HepG2 (cell line): ENCODE results near the gene CAPG. TPM values are rescaled to one million over a fixed set of nuclear protein-coding genes. Genes with fewer than 3 reads are reported as not detected.

Experiments
- ATAC-seq: fragments of 200-7000 bp; cut with Tn5 transposase; 3 replicates; pipeline ENCODE4 v1.9.1; 2020; ENCODE audit warnings: mild to moderate bottlenecking, moderate library complexity
- BruUV-seq: library from RNA; stranded (reverse); fragments of 400-500 nt; replicated peaks from 2 replicates; lab custom pipeline; 2021; lab: Mats Ljungman, UMichigan
- CTCF ChIA-PET: fragments of 300-600 bp; formaldehyde crosslinking; extraction: SDS; loops from one replicate; lab custom pipeline; 2021; ENCODE audit warnings: low total read pairs, inconsistent platforms, low intra/inter-chr PET ratio; lab: Yijun Ruan, JAX
- POLR2A ChIA-PET: fragments of 350-600 bp; sonication (Branson Sonifier 250); formaldehyde crosslinking; loops from one replicate; lab custom pipeline; 2020; ENCODE audit warnings: antibody characterized with exemption, inconsistent platforms; lab: Yijun Ruan, JAX
- DNase-seq: peaks from one replicate; pipeline ENCODE4 v3.0.0-alpha.2; 2015; ENCODE audit warnings: low spot score
- FAIRE-seq: peaks from 3 replicates; lab custom pipeline; 2011; peaks lifted over from hg19 to GRCh38; lab: Jason Lieb, UNC
- H2AFZ ChIP-seq: one replicate; pipeline ENCODE4 v1.6.1; 2011; ENCODE audit warnings: low read length, inconsistent platforms
- H3K27ac ChIP-seq: fragments of 300-600 bp; 3 replicates; pipeline ENCODE4 v1.8.0; 2011; ENCODE audit warnings: mixed run types, mild to moderate bottlenecking, mixed read lengths, low read length, inconsistent platforms; ENCODE audit not compliant: insufficient read depth; ENCODE audit errors: extremely low read length
- H3K27me3 ChIP-seq, 2 experiments: fragments of 200-600 bp in 1 of 2; 2 replicates in 1 of 2; 3 replicates in 1 of 2; pipeline versions ENCODE4 v1.6.0 to v1.8.0; 2011; ENCODE audit warnings: low read length in 2 of 2, mild to moderate bottlenecking in 2 of 2, moderate library complexity in 2 of 2, inconsistent platforms in 1 of 2; ENCODE audit not compliant: insufficient read depth in 2 of 2, control insufficient read depth in 1 of 2
- H3K36me3 ChIP-seq, 2 experiments: fragments of 200-600 bp in 1 of 2; replicated peaks in 1 of 2; 2 replicates in 1 of 2; 3 replicates in 1 of 2; pipeline versions ENCODE4 v1.5.1 to v1.8.0; 2011; ENCODE audit warnings: low read length in 2 of 2, inconsistent platforms in 1 of 2; ENCODE audit not compliant: insufficient read depth in 2 of 2, control insufficient read depth in 1 of 2
- H3K4me1 ChIP-seq: 2 replicates; pipeline ENCODE4 v1.5.1; 2012; ENCODE audit warnings: low read length, inconsistent platforms; ENCODE audit not compliant: insufficient read depth
- H3K4me2 ChIP-seq: 2 replicates; pipeline ENCODE4 v1.6.0; 2011; ENCODE audit warnings: low read depth, low read length, inconsistent platforms
- H3K4me3 ChIP-seq, 3 experiments: fragments of 200-600 bp in 1 of 3; sonication (generic), shearing (Covaris generic) in 1 of 3; replicated peaks in 1 of 3; 2 replicates each; pipeline ENCODE4 v1.5.1; 2011 to 2016; ENCODE audit warnings: low read length in 3 of 3, inconsistent platforms in 2 of 3, low read depth in 2 of 3, mild to moderate bottlenecking in 2 of 3, control low read depth in 1 of 3, mixed read lengths in 1 of 3; ENCODE audit not compliant: insufficient read depth in 1 of 3
- H3K79me2 ChIP-seq: one replicate; pipeline ENCODE4 v1.6.1; 2011; ENCODE audit warnings: low read length, inconsistent platforms; ENCODE audit not compliant: insufficient read depth
- H3K9ac ChIP-seq: 2 replicates; pipeline ENCODE4 v1.6.0; 2011; ENCODE audit warnings: mild to moderate bottlenecking, low read depth, low read length, inconsistent platforms; ENCODE audit not compliant: insufficient read depth
- H3K9me3 ChIP-seq: 2 replicates; pipeline ENCODE4 v1.5.1; 2012; ENCODE audit warnings: mild to moderate bottlenecking, low read length
- H4K20me1 ChIP-seq: 2 replicates; pipeline ENCODE4 v1.6.0; 2011; ENCODE audit warnings: inconsistent platforms, mild to moderate bottlenecking, low read length, moderate library complexity; ENCODE audit not compliant: insufficient read depth
- ATRX ChIP-seq: sonication (generic); formaldehyde crosslinking; IDR thresholded peaks from 2 replicates; pipeline ENCODE4 v1.4.0; 2020; ENCODE audit warnings: missing genetic modification reagents, borderline replicate concordance
- FOSL2 ChIP-seq: sonication (generic); formaldehyde crosslinking; IDR thresholded peaks from 2 replicates; pipeline ENCODE4 v1.4.0; 2020; ENCODE audit warnings: missing genetic modification reagents
- HOXD1 ChIP-seq: sonication (generic); formaldehyde crosslinking; IDR thresholded peaks from 2 replicates; pipeline ENCODE4 v1.5.0; 2020; ENCODE audit warnings: missing genetic modification reagents
- IRX3 ChIP-seq: sonication (generic); formaldehyde crosslinking; IDR thresholded peaks from 2 replicates; pipeline ENCODE4 v1.8.1; 2023; ENCODE audit warnings: mild to moderate bottlenecking, low read depth, missing genetic modification reagents, borderline replicate concordance
- MAFF ChIP-seq: IDR thresholded peaks from 2 replicates; pipeline ENCODE4 v1.6.1; 2011; ENCODE audit warnings: low read depth, low read length, improper control_type of control experiment
- PHF5A ChIP-seq: IDR thresholded peaks from one replicate; pipeline ENCODE4 v1.6.1; 2018; ENCODE audit warnings: low read depth, missing genetic modification reagents; ENCODE audit not compliant: unreplicated experiment
- POLR2A ChIP-seq, 2 experiments: IDR thresholded peaks; 2 replicates each; pipeline ENCODE4 v1.6.1; 2011; ENCODE audit warnings: low read depth in 2 of 2, low read length in 2 of 2, mild to moderate bottlenecking in 1 of 2, moderate library complexity in 1 of 2; ENCODE audit not compliant: insufficient read depth in 1 of 2
- TAF1 ChIP-seq: sonication (generic); formaldehyde crosslinking; IDR thresholded peaks from 2 replicates; pipeline ENCODE4 v1.4.0; 2020; ENCODE audit warnings: missing genetic modification reagents
- ZEB1 ChIP-seq: IDR thresholded peaks from 2 replicates; pipeline ENCODE4 v1.6.1; 2012; ENCODE audit warnings: mild to moderate bottlenecking, low read depth, inconsistent platforms; ENCODE audit not compliant: insufficient replicate concordance
- ZNF121 ChIP-seq: sonication (generic); formaldehyde crosslinking; IDR thresholded peaks from 2 replicates; pipeline ENCODE4 v1.5.0; 2020; ENCODE audit warnings: mild to moderate bottlenecking, missing genetic modification reagents
- ZNF17 ChIP-seq: sonication (generic); formaldehyde crosslinking; IDR thresholded peaks from 2 replicates; pipeline ENCODE4 v1.5.0; 2020; ENCODE audit warnings: mild to moderate bottlenecking, missing genetic modification reagents
- ZNF234 ChIP-seq: sonication (generic); formaldehyde crosslinking; conservative IDR thresholded peaks from 2 replicates; pipeline ENCODE4 v1.5.1; 2020; ENCODE audit warnings: mild to moderate bottlenecking, missing genetic modification reagents
- ZNF644 ChIP-seq: IDR thresholded peaks from 2 replicates; pipeline ENCODE4 v1.6.1; 2016; ENCODE audit warnings: low read depth
- ZNF891 ChIP-seq: sonication (generic); formaldehyde crosslinking; IDR thresholded peaks from 2 replicates; pipeline ENCODE4 v1.5.0; 2020; ENCODE audit warnings: mild to moderate bottlenecking, missing genetic modification reagents
- ZSCAN9 ChIP-seq: IDR thresholded peaks from 2 replicates; pipeline ENCODE4 v1.6.1; 2016; ENCODE audit warnings: borderline replicate concordance
- WGBS: methylation state at CpG from one replicate; pipeline ENCODE4 v1.1.6; 2017; ENCODE audit warnings: low lambda C conversion rate; 5-methylcytosine and 5-hydroxymethylcytosine counted together
- in situ Hi-C: cut with HindIII; loops from 2 replicates; pipeline ENCODE4 v1.10.0; 2017; ENCODE audit warnings: low pct_unique_long_range_greater_than_20kb; ENCODE audit not compliant: extremely low pct_ligation_motif_present
- intact Hi-C: fragments of 100-400 bp; cut with micrococcal nuclease; formaldehyde crosslinking; loops from one replicate; pipeline ENCODE4 v1.10.0; 2022; ENCODE audit not compliant: unreplicated experiment
- polyA plus RNA-seq, 8 experiments: library from polyadenylated mRNA; depleted of rRNA in 3 of 8; stranded (reverse) in 7 of 8; unstranded in 1 of 8; fragments of >200 nt; fragmentation: Illumina TruSeq in 4 of 8; extraction: Trizol in 4 of 8; gene quantifications; 2 replicates each; pipeline versions ENCODE4 v1.2.1 to v1.2.3, GENCODE V29; 2011 to 2016; ENCODE audit warnings: low read depth in 4 of 8, missing spikeins in 1 of 8, mixed read lengths in 1 of 8; ENCODE audit not compliant: insufficient read depth in 1 of 8
- total RNA-seq, 5 experiments: library from RNA; depleted of rRNA; stranded (reverse); fragments of >200 nt; fragmentation: Illumina TruSeq; extraction: Trizol; gene quantifications; 2 replicates each; pipeline ENCODE4 v1.2.3, GENCODE V29; 2016; ENCODE audit warnings: low read depth in 1 of 5
- TF ChIP-seq, protein P1 (sequence below): sonication (generic); formaldehyde crosslinking; IDR thresholded peaks from 2 replicates; pipeline ENCODE4 v1.8.0; 2022; ENCODE audit warnings: missing genetic modification reagents, mild to moderate bottlenecking, inconsistent platforms, borderline replicate concordance
- TF ChIP-seq, protein P2 (sequence below): sonication (generic); formaldehyde crosslinking; conservative IDR thresholded peaks from 2 replicates; pipeline ENCODE4 v1.4.0; 2020; ENCODE audit warnings: missing genetic modification reagents
- TF ChIP-seq, protein P3 (sequence below): sonication (generic); formaldehyde crosslinking; IDR thresholded peaks from 2 replicates; pipeline ENCODE4 v1.5.0; 2020; ENCODE audit warnings: missing genetic modification reagents
- TF ChIP-seq, protein P4 (sequence below): fragments of 450-650 bp; IDR thresholded peaks from 2 replicates; pipeline ENCODE4 v1.6.1; 2017
- TF ChIP-seq, protein P5 (sequence below): sonication (generic); formaldehyde crosslinking; IDR thresholded peaks from 2 replicates; pipeline ENCODE4 v1.4.0; 2020; ENCODE audit warnings: mild to moderate bottlenecking, missing genetic modification reagents

CAPG gene
- total and polyA plus RNA-seq, 2 of the 13 experiments (the other 11 are each of a cell fraction or from before 2014, with no cell fraction given), result 12.7 to 18.2 TPM

DNA sequence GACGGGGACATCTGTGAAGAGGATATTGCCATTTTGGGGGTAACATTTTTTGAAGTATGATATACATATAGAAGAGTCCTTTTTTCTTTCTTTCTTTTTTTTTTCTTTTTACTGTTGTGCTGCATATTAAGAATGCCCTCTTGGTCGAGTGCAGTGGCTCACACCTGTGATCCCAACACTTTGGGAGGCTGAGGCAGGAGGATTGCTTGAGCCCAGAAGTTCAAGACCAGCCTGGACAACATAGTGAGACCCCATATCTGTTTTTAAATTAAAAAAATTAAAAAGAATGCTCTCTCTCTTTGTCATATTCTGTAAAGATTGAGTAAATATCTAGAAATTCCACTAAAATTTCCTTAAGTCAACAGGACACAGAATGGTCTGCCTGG, 11.9 kb upstream of the CAPG start:
- no peak for ATAC-seq
- no peak for FAIRE-seq
- in situ Hi-C loops, result loop anchor here (5.0 kb wide), 2 partner anchors 45 to 130 kb away; no protein-coding TSS in a partner anchor
- H3K9ac ChIP-seq, result 0 out of 2 replicates have a peak overlapping the region, but pooled peaks have one; percentile 4
- no peaks in the 10 kb centered on the region for H3K9me3 ChIP-seq
- CTCF ChIA-PET, result interaction anchor here (2.7 to 2.8 kb wide), 2 partner anchors 116 to 129 kb away, joined by 25 to 45 read pairs; partner anchors contain the start of gene MAT2A
- peak overlapping the region; percentile 97 for H3K4me2 ChIP-seq
- H3K4me1 ChIP-seq, result peaks cover 58% of the 10 kb centered on the region
- H3K79me2 ChIP-seq, result peaks cover 4% of the 10 kb centered on the region
- H3K36me3 ChIP-seq, result no peaks in the 10 kb centered on the region
- H3K27ac ChIP-seq, result no peak overlapping the region
- peak overlapping the region in 2 of 3 experiments; percentile 49 to 97; a peak in 4 of 6 replicates for H3K4me3 ChIP-seq
- no peak overlapping the region for H2AFZ ChIP-seq
- no TSS peak for BruUV-seq
- TF ChIP-seq FOSL2 (CRISPR knock-in tag) (no peak), ZEB1 (peak; percentile 4), ZNF17 (CRISPR knock-in tag) (no peak), POLR2A (IDR thresholded peaks at IDR 0.05; ENCODE audit: insufficient read depth in 1 of 2, low read depth in 2 of 2, low read length in 2 of 2) (0 out of 4 replicates have a peak, but pooled peaks of 1 of the 2 experiments have one; percentile 0), MAFF (no peak), ZNF121 (CRISPR knock-in tag) (peak; percentile 52; the same call in 1 of the 2 replicates), TAF1 (no peak), PHF5A (CRISPR knock-in tag) (no peak), ZSCAN9 (CRISPR knock-in tag) (no peak), ATRX (CRISPR knock-in tag) (no peak), HOXD1 (CRISPR knock-in tag) (no peak), ZNF644 (CRISPR knock-in tag) (no peak), ZNF891 (CRISPR knock-in tag) (no peak), ZNF234 (CRISPR knock-in tag) (no peak), IRX3 (CRISPR knock-in tag) (no peak)
- TF ChIP-seq, protein P1, sequence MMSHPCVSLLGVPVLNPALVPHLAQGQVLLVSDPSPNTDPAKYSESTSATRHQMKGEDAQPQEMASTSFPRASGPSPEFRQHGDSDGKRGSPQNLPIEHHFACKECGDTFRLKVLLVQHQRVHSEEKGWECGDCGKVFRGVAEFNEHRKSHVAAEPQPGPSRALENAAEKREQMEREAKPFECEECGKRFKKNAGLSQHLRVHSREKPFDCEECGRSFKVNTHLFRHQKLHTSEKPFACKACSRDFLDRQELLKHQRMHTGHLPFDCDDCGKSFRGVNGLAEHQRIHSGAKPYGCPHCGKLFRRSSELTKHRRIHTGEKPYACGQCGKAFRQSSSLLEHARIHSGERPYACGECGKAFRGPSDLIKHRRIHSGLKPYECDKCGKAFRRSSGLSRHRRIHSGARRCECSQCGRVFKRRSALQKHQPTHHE (CRISPR knock-in tag), result no peak
- TF ChIP-seq, protein P2, sequence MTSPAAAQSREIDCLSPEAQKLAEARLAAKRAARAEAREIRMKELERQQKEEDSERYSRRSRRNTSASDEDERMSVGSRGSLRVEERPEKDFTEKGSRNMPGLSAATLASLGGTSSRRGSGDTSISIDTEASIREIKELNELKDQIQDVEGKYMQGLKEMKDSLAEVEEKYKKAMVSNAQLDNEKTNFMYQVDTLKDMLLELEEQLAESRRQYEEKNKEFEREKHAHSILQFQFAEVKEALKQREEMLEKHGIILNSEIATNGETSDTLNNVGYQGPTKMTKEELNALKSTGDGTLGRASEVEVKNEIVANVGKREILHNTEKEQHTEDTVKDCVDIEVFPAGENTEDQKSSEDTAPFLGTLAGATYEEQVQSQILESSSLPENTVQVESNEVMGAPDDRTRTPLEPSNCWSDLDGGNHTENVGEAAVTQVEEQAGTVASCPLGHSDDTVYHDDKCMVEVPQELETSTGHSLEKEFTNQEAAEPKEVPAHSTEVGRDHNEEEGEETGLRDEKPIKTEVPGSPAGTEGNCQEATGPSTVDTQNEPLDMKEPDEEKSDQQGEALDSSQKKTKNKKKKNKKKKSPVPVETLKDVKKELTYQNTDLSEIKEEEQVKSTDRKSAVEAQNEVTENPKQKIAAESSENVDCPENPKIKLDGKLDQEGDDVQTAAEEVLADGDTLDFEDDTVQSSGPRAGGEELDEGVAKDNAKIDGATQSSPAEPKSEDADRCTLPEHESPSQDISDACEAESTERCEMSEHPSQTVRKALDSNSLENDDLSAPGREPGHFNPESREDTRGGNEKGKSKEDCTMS (CRISPR knock-in tag), result no peak
- TF ChIP-seq, protein P3, sequence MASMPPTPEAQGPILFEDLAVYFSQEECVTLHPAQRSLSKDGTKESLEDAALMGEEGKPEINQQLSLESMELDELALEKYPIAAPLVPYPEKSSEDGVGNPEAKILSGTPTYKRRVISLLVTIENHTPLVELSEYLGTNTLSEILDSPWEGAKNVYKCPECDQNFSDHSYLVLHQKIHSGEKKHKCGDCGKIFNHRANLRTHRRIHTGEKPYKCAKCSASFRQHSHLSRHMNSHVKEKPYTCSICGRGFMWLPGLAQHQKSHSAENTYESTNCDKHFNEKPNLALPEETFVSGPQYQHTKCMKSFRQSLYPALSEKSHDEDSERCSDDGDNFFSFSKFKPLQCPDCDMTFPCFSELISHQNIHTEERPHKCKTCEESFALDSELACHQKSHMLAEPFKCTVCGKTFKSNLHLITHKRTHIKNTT (CRISPR knock-in tag), result no peak
- TF ChIP-seq, protein P4, sequence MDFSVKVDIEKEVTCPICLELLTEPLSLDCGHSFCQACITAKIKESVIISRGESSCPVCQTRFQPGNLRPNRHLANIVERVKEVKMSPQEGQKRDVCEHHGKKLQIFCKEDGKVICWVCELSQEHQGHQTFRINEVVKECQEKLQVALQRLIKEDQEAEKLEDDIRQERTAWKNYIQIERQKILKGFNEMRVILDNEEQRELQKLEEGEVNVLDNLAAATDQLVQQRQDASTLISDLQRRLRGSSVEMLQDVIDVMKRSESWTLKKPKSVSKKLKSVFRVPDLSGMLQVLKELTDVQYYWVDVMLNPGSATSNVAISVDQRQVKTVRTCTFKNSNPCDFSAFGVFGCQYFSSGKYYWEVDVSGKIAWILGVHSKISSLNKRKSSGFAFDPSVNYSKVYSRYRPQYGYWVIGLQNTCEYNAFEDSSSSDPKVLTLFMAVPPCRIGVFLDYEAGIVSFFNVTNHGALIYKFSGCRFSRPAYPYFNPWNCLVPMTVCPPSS, result no peak
- TF ChIP-seq, protein P5, sequence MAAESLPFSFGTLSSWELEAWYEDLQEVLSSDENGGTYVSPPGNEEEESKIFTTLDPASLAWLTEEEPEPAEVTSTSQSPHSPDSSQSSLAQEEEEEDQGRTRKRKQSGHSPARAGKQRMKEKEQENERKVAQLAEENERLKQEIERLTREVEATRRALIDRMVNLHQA (CRISPR knock-in tag), result no peak
- TF ChIP-seq, all 625 proteins: peak for 3
- H3K27me3 ChIP-seq, result no peaks in the 10 kb centered on the region; a peak in 2 of 5 replicates
- no peaks in the 10 kb centered on the region for H4K20me1 ChIP-seq
- WGBS, result 1% methylated on average over 2 of the region's 2 CpGs
- POLR2A ChIA-PET, result interaction anchor here (0.5 to 5.7 kb wide), 26 partner anchors 8 to 446 kb away, joined by 3 to 363 read pairs (median 6); partner anchors contain the start of genes C2orf68, ELMOD3, GGCX and MAT2A
- no peak for DNase-seq
- intact Hi-C loops, result loop anchor here (5.0 kb wide), 2 partner anchors 175 to 190 kb away; partner anchors contain the start of genes C2orf68 and RNF181
